ENCODE data around the gene SGK1.
"Not testable (repeated sequence)": the region's sequence is repeated elsewhere in the genome, so short reads cannot be mapped to it uniquely, and the experiment has no call there.

Gene SGK1

GRCh38 chr6:134328792-134329191 lies 10.9 kb upstream of the SGK1 start:
- TF ChIP-seq CTCF (IDR thresholded peaks at IDR 0.05; ENCODE audit: low read depth, low read length), result no peak
- no peak overlapping the region for H3K4me3 ChIP-seq (replicated peaks in 1 of 2; ENCODE audit: low read depth in 2 of 2, low read length in 2 of 2)
- no peak for DNase-seq (ENCODE audit: low read depth in 2 of 2)

GRCh38 chr6:134328138-134328537 lies 10.2 kb upstream of the SGK1 start:
- TF ChIP-seq CTCF (IDR thresholded peaks at IDR 0.05; ENCODE audit: low read depth, low read length), result no peak
- no peak for DNase-seq (ENCODE audit: low read depth in 2 of 2)
- no peak overlapping the region for H3K4me3 ChIP-seq (replicated peaks in 1 of 2; ENCODE audit: low read depth in 2 of 2, low read length in 2 of 2)

- DNase-seq (ENCODE audit: low read depth in 2 of 2), result not testable (repeated sequence)
Measured at GRCh38 chr6:134326192-134326591, 8.3 kb upstream of the SGK1 start.

GRCh38 chr6:134324766-134325165 lies 6.9 kb upstream of the SGK1 start:
- TF ChIP-seq CTCF (IDR thresholded peaks at IDR 0.05; ENCODE audit: low read depth, low read length), result no peak
- no peak for DNase-seq (ENCODE audit: low read depth in 2 of 2)
- H3K4me3 ChIP-seq (replicated peaks in 1 of 2; ENCODE audit: low read depth in 2 of 2, low read length in 2 of 2), result no peak overlapping the region

More at GRCh38 chr6:134326192-134326591, 8.3 kb upstream of the SGK1 start:
- H3K4me3 ChIP-seq (replicated peaks in 1 of 2; ENCODE audit: low read depth in 2 of 2, low read length in 2 of 2), result not testable (repeated sequence)

- DNase-seq (ENCODE audit: low read depth in 2 of 2), result no peak
- H3K4me3 ChIP-seq (replicated peaks in 1 of 2; ENCODE audit: low read depth in 2 of 2, low read length in 2 of 2), result no peak overlapping the region
- TF ChIP-seq CTCF (IDR thresholded peaks at IDR 0.05; ENCODE audit: low read depth, low read length), result no peak
Measured at GRCh38 chr6:134324141-134324540, 6.2 kb upstream of the SGK1 start.

GRCh38 chr6:134323698-134324097 lies 5.8 kb upstream of the SGK1 start:
- DNase-seq (ENCODE audit: low read depth in 2 of 2), result no peak
- TF ChIP-seq CTCF (IDR thresholded peaks at IDR 0.05; ENCODE audit: low read depth, low read length), result no peak
- no peak overlapping the region for H3K4me3 ChIP-seq (replicated peaks in 1 of 2; ENCODE audit: low read depth in 2 of 2, low read length in 2 of 2)

- no peak for DNase-seq (ENCODE audit: low read depth in 2 of 2)
- H3K4me3 ChIP-seq (replicated peaks in 1 of 2; ENCODE audit: low read depth in 2 of 2, low read length in 2 of 2), result no peak overlapping the region
- no peak for TF ChIP-seq CTCF (IDR thresholded peaks at IDR 0.05; ENCODE audit: low read depth, low read length)
Measured at GRCh38 chr6:134323294-134323693, 5.4 kb upstream of the SGK1 start.

Measured in cardiac fibroblast (primary cell).